K562 treated with DMSO at 1 percent for 12 hours (cell line): ENCODE measurements around the gene MBTPS2. TPM values are rescaled to one million over a fixed set of nuclear protein-coding genes. Genes with fewer than 3 reads are reported as not detected.

ENCODE experiments used
- total RNA-seq: library from RNA; unstranded; fragments of 300-600 nt; gene quantifications from 2 replicates; pipeline ENCODE4 v1.2.3, GENCODE V29; 2022; ENCODE audit not compliant: insufficient read depth

The MBTPS2 gene
- total RNA-seq, result 2.1 and 9.5 TPM in 2 replicates

GRCh38 chrX:21839334-21840192 lies at the start of gene MBTPS2:
Gene MBTPS2 (plus strand): TSS chrX:21839617. CDS start chrX:21839735, 118 bp downstream.

GRCh38 chrX:21855937-21856415 lies 16.6 kb downstream of the MBTPS2 start, which contains the start of gene YY2:
Gene YY2 (plus strand): TSS chrX:21855987. CDS start chrX:21856485, 498 bp downstream.

Other genes with a start within 250 kb of the MBTPS2 start
- not detected in 2 replicates for gene KLHL34, start 181.3 kb upstream of the MBTPS2 start, total RNA-seq
- gene SMPX, start 81.5 kb upstream of the MBTPS2 start, total RNA-seq, result not detected in 2 replicates
- gene YY2, start 16.4 kb downstream of the MBTPS2 start, total RNA-seq, result 0.88 and 2.3 TPM in 2 replicates
- 36.2 and 58.9 TPM in 2 replicates for gene SMS, start 101.1 kb downstream of the MBTPS2 start, total RNA-seq
- gene PHEX, start 192.7 kb downstream of the MBTPS2 start, total RNA-seq, result not detected in 2 replicates